IMR-90 (cell line): ENCODE data around the gene PRPF6. TPM values are rescaled to one million over a fixed set of nuclear protein-coding genes. Genes with fewer than 3 reads are reported as not detected.

Experiments
- ATAC-seq: fragments of 200-7000 bp; cut with Tn5 transposase; 2 replicates; pipeline ENCODE4 v1.9.1; 2020; ENCODE audit warnings: low read depth, mild to moderate bottlenecking, moderate library complexity
- BruUV-seq: library from RNA; stranded (reverse); fragments of 400-500 nt; replicated peaks from 2 replicates; lab custom pipeline; 2021; lab: Mats Ljungman, UMichigan
- CTCF ChIA-PET: fragments of 300-600 bp; formaldehyde crosslinking; extraction: SDS; loops from one replicate; lab custom pipeline; 2021; ENCODE audit warnings: antibody characterized with exemption; lab: Yijun Ruan, JAX
- POLR2A ChIA-PET: fragments of 300-600 bp; sonication (Branson Sonifier 250); formaldehyde crosslinking; loops from one replicate; lab custom pipeline; 2022; ENCODE audit warnings: antibody characterized with exemption; ENCODE audit not compliant: unreplicated experiment; lab: Charles Lee
- DNase-seq: peaks from one replicate; pipeline ENCODE4 v3.0.0; 2013
- H2AFZ ChIP-seq: replicated peaks from 2 replicates; pipeline ENCODE3; 2013; ENCODE audit warnings: low read length, mild to moderate bottlenecking; ENCODE audit not compliant: poor library complexity
- H2AK5ac ChIP-seq: 2 replicates; pipeline ENCODE4 v1.6.1; 2013; ENCODE audit warnings: low read depth, low read length, inconsistent platforms
- H2AK9ac ChIP-seq: replicated peaks from 2 replicates; pipeline ENCODE3; 2013; ENCODE audit warnings: mild to moderate bottlenecking, low read depth, low read length, moderate library complexity; ENCODE audit not compliant: poor library complexity
- H2BK120ac ChIP-seq: 2 replicates; pipeline ENCODE4 v1.6.1; 2013; ENCODE audit warnings: low read depth, low read length, inconsistent platforms
- H2BK15ac ChIP-seq: 3 replicates; pipeline ENCODE4 v1.6.1; 2013; ENCODE audit warnings: low read depth, low read length, inconsistent platforms
- H2BK20ac ChIP-seq: 2 replicates; pipeline ENCODE4 v1.6.1; 2013; ENCODE audit warnings: low read depth, mild to moderate bottlenecking, inconsistent platforms, low read length, moderate library complexity
- H2BK5ac ChIP-seq: 2 replicates; pipeline ENCODE4 v1.6.1; 2013; ENCODE audit warnings: mild to moderate bottlenecking, low read depth, low read length, inconsistent platforms; ENCODE audit not compliant: poor library complexity, severe bottlenecking
- H3K14ac ChIP-seq: replicated peaks from 2 replicates; pipeline ENCODE4 v1.6.1; 2013; ENCODE audit warnings: low read depth, low read length, inconsistent platforms
- H3K18ac ChIP-seq: 2 replicates; pipeline ENCODE4 v1.6.1; 2013; ENCODE audit warnings: low read depth, low read length, control low read depth
- H3K23ac ChIP-seq: 2 replicates; pipeline ENCODE4 v1.6.1; 2013; ENCODE audit warnings: low read depth, low read length, inconsistent platforms
- H3K27ac ChIP-seq: 2 replicates; pipeline ENCODE4 v1.5.1; 2013; ENCODE audit warnings: mild to moderate bottlenecking, control low read depth, low read length; ENCODE audit not compliant: insufficient read depth
- H3K27me3 ChIP-seq: 2 replicates; pipeline ENCODE4 v1.6.1; 2013; ENCODE audit warnings: low read length; ENCODE audit not compliant: control insufficient read depth, insufficient read depth
- H3K36me3 ChIP-seq: 2 replicates; pipeline ENCODE4 v1.6.1; 2013; ENCODE audit warnings: low read length, mixed read lengths; ENCODE audit not compliant: control insufficient read depth, insufficient read depth
- H3K4ac ChIP-seq: 2 replicates; pipeline ENCODE4 v1.6.1; 2013; ENCODE audit warnings: low read depth, low read length, inconsistent platforms
- H3K4me1 ChIP-seq: 2 replicates; pipeline ENCODE4 v1.6.1; 2013; ENCODE audit warnings: low read length, mixed read lengths; ENCODE audit not compliant: control insufficient read depth, insufficient read depth
- H3K4me2 ChIP-seq: 2 replicates; pipeline ENCODE4 v1.6.1; 2013; ENCODE audit warnings: low read depth, mild to moderate bottlenecking, control low read depth, low read length, moderate library complexity
- H3K4me3 ChIP-seq: 2 replicates; pipeline ENCODE4 v1.5.1; 2013; ENCODE audit warnings: low read depth, mild to moderate bottlenecking, control low read depth, low read length, moderate library complexity; ENCODE audit not compliant: insufficient read depth
- H3K56ac ChIP-seq: 2 replicates; pipeline ENCODE4 v1.6.1; 2013; ENCODE audit warnings: low read length, inconsistent platforms; ENCODE audit not compliant: insufficient read depth; ENCODE audit errors: extremely low read depth
- H3K79me1 ChIP-seq, 2 experiments: 2 replicates each; pipeline ENCODE4 v1.6.1; 2013; ENCODE audit warnings: low read length in 2 of 2, inconsistent platforms in 1 of 2, low read depth in 1 of 2
- H3K9ac ChIP-seq: 2 replicates; pipeline ENCODE4 v1.6.1; 2013; ENCODE audit warnings: low read depth, low read length, control low read depth
- H3K9me1 ChIP-seq: 2 replicates; pipeline ENCODE4 v1.6.1; 2013; ENCODE audit warnings: low read length, inconsistent platforms; ENCODE audit not compliant: insufficient read depth
- H3K9me3 ChIP-seq: 2 replicates; pipeline ENCODE4 v1.6.1; 2013; ENCODE audit warnings: low read length; ENCODE audit not compliant: control insufficient read depth, insufficient read depth
- H4K20me1 ChIP-seq: 2 replicates; pipeline ENCODE4 v1.6.1; 2013; ENCODE audit warnings: low read length, inconsistent platforms; ENCODE audit not compliant: insufficient read depth
- H4K5ac ChIP-seq: 2 replicates; pipeline ENCODE4 v1.6.1; 2013; ENCODE audit warnings: mild to moderate bottlenecking, low read depth, low read length, control low read depth
- H4K8ac ChIP-seq, 2 experiments: 2 replicates each; pipeline ENCODE4 v1.6.1; 2013; ENCODE audit warnings: low read depth in 2 of 2, low read length in 2 of 2, control low read depth in 1 of 2, inconsistent platforms in 1 of 2
- H4K91ac ChIP-seq: 2 replicates; pipeline ENCODE4 v1.6.1; 2013; ENCODE audit warnings: low read depth, low read length, inconsistent platforms; ENCODE audit not compliant: insufficient read depth
- BHLHE40 ChIP-seq: fragments of 150-350 bp; IDR thresholded peaks from 2 replicates; pipeline ENCODE4 v1.6.1; 2016; ENCODE audit warnings: mild to moderate bottlenecking, low read depth, low read length
- CEBPB ChIP-seq: IDR thresholded peaks from 2 replicates; pipeline ENCODE4 v1.6.1; 2012; ENCODE audit warnings: low read depth, low read length, improper control_type of control experiment
- CHD1 ChIP-seq: IDR thresholded peaks from 2 replicates; pipeline ENCODE4 v1.6.1; 2012; ENCODE audit warnings: low read depth, low read length, improper control_type of control experiment
- FOS ChIP-seq: fragments of 150-350 bp; IDR thresholded peaks from 2 replicates; pipeline ENCODE4 v1.6.1; 2016; ENCODE audit warnings: low read depth, low read length
- MAFK ChIP-seq: IDR thresholded peaks from 2 replicates; pipeline ENCODE4 v1.6.1; 2012; ENCODE audit warnings: low read depth, low read length, improper control_type of control experiment
- NFE2L2 ChIP-seq: fragments of 150-350 bp; IDR thresholded peaks from 2 replicates; pipeline ENCODE4 v1.6.1; 2016; ENCODE audit warnings: low read depth, mild to moderate bottlenecking, low read length
- RAD21 ChIP-seq: IDR thresholded peaks from 2 replicates; pipeline ENCODE4 v1.6.1; 2012; ENCODE audit warnings: low read length, improper control_type of control experiment
- RFX5 ChIP-seq: IDR thresholded peaks from 2 replicates; pipeline ENCODE4 v1.8.0; 2012; ENCODE audit warnings: low read depth, mild to moderate bottlenecking, low read length, moderate library complexity
- SMC3 ChIP-seq: fragments of 150-350 bp; IDR thresholded peaks from 2 replicates; pipeline ENCODE4 v1.6.1; 2016; ENCODE audit warnings: low read depth, mild to moderate bottlenecking, antibody characterized with exemption, low read length, moderate library complexity
- WGBS, 2 experiments: methylation state at CpG; one replicate each; pipeline versions ENCODE4 v1.1.5 to v1.1.7; 2013; ENCODE audit warnings: missing lambda C conversion rate in 2 of 2; ENCODE audit not compliant: insufficient read length in 1 of 2; ENCODE audit errors: extremely low coverage in 2 of 2; 5-methylcytosine and 5-hydroxymethylcytosine counted together
- dilution Hi-C: fragments of 300-500 bp; cut with HindIII; formaldehyde crosslinking; loops from one replicate; pipeline ENCODE4 v1.14.3; 2018; ENCODE audit warnings: low sequenced_read_pairs; ENCODE audit not compliant: unreplicated experiment
- in situ Hi-C: fragments of 300-500 bp; cut with MboI; formaldehyde crosslinking; loops from 3 replicates; pipeline ENCODE4 v1.14.3; 2019; ENCODE audit warnings: low sequenced_read_pairs, inconsistent platforms, mixed read lengths
- intact Hi-C: fragments of 100-400 bp; cut with micrococcal nuclease; formaldehyde crosslinking; loops from 2 replicates; pipeline ENCODE4 v1.10.0; 2022
- polyA plus RNA-seq, 3 experiments: library from polyadenylated mRNA; depleted of rRNA; stranded (reverse); fragments of >200 nt; gene quantifications; 2 replicates each; pipeline ENCODE4 v1.2.3, GENCODE V29; 2012; ENCODE audit warnings: low replicate concordance in 1 of 3
- total RNA-seq: library from RNA; depleted of rRNA; stranded (reverse); fragments of >200 nt; gene quantifications from 2 replicates; pipeline ENCODE4 v1.2.3, GENCODE V29; 2012
- TF ChIP-seq, protein P1 (sequence below): fragments of 150-350 bp; IDR thresholded peaks from 2 replicates; pipeline ENCODE4 v1.6.1; 2017; ENCODE audit warnings: mild to moderate bottlenecking, antibody characterized with exemption, low read length, low read depth

Gene PRPF6
- total and polyA plus RNA-seq, 2 of the 4 experiments (the other 2 are of a cell fraction): 43.5 to 71.3 TPM

DNA sequence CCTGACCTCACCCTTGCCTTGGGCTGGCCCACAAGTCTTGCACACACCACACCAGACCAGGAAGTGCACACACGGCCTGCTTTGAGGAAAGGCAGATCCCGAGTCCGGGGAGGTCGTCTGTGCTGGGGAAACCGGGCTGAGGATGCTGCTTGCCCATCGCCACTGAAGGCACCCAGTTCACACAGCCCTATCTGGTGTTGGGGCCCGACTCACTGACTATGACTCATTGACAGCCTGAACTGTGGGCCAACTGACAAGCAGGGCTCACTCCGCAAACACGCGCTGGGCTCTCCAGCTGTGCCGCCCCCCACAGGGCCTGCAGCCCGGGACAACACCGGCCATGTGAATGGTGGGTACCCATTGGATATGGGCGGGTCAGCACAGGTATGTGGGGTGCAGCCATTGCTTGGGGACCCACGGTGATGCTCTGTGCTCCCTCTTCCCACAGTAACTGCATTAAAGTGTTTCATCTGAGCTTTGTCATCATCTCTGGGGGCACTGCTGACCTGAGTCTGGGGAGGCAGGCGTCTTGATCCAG is 3.1 kb upstream of the PRPF6 start (continued):
- TF ChIP-seq MAFK: no peak
- no peak for TF ChIP-seq CHD1

DNA sequence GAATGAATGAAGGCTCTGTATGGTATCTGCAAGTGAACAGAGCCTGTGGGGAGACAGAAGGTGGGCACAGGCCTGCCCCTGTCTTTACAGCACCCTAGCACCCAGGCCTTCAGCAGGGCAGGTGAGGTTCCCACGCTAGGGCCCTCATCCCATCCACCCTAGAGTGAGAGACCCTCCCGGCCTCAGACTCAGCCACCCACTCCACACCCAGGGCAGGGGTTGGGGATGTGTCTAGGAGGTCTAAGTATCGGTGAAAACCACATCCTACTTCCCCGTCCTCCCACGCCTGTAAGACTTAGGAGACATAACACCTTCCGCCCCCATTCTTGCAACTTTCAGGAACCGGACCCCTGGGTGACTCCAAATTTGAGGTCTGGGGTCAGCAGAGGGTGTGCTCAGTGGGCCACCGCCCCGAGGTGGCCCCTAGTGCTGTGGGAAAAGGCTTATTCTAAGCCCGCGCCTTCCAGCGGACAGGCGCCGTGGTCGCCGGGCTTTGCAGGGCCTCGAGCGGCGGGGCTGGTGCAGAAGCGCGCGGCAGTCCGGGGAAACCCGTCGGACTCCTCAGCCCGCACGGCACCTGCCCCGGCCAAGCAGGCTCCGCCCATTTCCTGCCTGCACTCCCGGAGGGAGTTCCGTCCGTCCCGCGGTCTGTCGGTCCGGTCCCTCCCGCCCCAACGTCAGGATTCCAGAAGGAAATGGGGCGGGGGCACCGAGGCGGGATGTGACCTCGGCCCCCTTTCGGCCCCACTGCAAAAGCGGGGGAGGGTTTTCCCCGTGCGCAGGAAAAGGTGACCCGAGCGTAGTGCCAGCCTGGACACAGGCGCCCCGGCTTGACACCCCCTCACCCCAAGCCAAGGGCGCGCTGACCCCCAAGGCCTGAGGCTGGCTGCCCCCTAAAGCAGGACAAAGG is 2.4 kb upstream of the PRPF6 start:
- H2BK15ac ChIP-seq: no peak overlapping the region
- intact Hi-C loops: no loop called here
- peak overlapping the region; percentile 70 for H3K4me2 ChIP-seq
- no peaks in the 10 kb centered on the region for H3K9me3 ChIP-seq
- peaks cover 17 to 29% of the 10 kb centered on the region in 2 experiments for H3K79me1 ChIP-seq
- H3K56ac ChIP-seq: no peak overlapping the region
- peak overlapping the region; percentile 17; the same call in 1 of the 2 replicates for H3K23ac ChIP-seq
- TF ChIP-seq RAD21 (no peak), MAFK (no peak), NFE2L2 (no peak), BHLHE40 (no peak), SMC3 (no peak), CEBPB (no peak), FOS (no peak), RFX5 (no peak), CHD1 (no peak)
- TF ChIP-seq, protein P1, sequence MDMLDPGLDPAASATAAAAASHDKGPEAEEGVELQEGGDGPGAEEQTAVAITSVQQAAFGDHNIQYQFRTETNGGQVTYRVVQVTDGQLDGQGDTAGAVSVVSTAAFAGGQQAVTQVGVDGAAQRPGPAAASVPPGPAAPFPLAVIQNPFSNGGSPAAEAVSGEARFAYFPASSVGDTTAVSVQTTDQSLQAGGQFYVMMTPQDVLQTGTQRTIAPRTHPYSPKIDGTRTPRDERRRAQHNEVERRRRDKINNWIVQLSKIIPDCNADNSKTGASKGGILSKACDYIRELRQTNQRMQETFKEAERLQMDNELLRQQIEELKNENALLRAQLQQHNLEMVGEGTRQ: no peak
- dilution Hi-C loops: no loop called here
- H2AK5ac ChIP-seq: peak overlapping the region; percentile 29; the same call in 1 of the 2 replicates
- no peak overlapping the region for H3K14ac ChIP-seq
- POLR2A ChIA-PET: no interaction called here
- 0 out of 2 replicates have a peak, but pooled peaks cover 6% of the 10 kb centered on the region for H4K20me1 ChIP-seq
- DNase-seq: peak; percentile 43
- peak overlapping the region; percentile 84 for H2AK9ac ChIP-seq
- peak overlapping the region; percentile 30 for H3K4me3 ChIP-seq
- peak overlapping the region; percentile 100 for H2AFZ ChIP-seq
- H3K9me1 ChIP-seq: peaks cover 22% of the 10 kb centered on the region
- 0 out of 2 replicates have a peak, but pooled peaks have one; percentile 2 for ATAC-seq
- H2BK5ac ChIP-seq: peak overlapping the region; percentile 4
- 3% methylated on average over 16 of the region's 52 CpGs; no CpG with 5 or more reads in 1 of the 2 experiments for WGBS, 2 experiments
- no peak overlapping the region; the same call in 1 of the 2 replicates for H3K27ac ChIP-seq
- H4K8ac ChIP-seq: peak overlapping the region; percentile 43 to 76; a peak in 3 of 4 replicates
- BruUV-seq: no TSS peak
- H3K27me3 ChIP-seq: no peaks in the 10 kb centered on the region
- H2BK20ac ChIP-seq: no peak overlapping the region; the same call in 1 of the 2 replicates
- H3K18ac ChIP-seq: no peak overlapping the region
- no peak overlapping the region for H4K91ac ChIP-seq
- H4K5ac ChIP-seq: peak overlapping the region; percentile 33; the same call in 1 of the 2 replicates
- H3K4ac ChIP-seq: peak overlapping the region; percentile 7; the same call in 1 of the 2 replicates
- peak overlapping the region; percentile 2; the same call in 1 of the 2 replicates for H2BK120ac ChIP-seq
- H3K9ac ChIP-seq: no peak overlapping the region
- H3K4me1 ChIP-seq: peaks cover 39% of the 10 kb centered on the region
- in situ Hi-C loops: loop anchor here (10.0 kb wide), 1 partner anchor 444 kb away; the partner anchor contains the start of gene PTK6
- CTCF ChIA-PET: no interaction called here
- H3K36me3 ChIP-seq: peaks cover 3% of the 10 kb centered on the region
